Umbilical cord (tissue), 2 donors: Measurements from ENCODE around the gene TLDC2. TPM values are rescaled to one million over a fixed set of nuclear protein-coding genes. Genes with fewer than 3 reads are reported as not detected.
"Not testable (repeated sequence)": the region's sequence is repeated elsewhere in the genome, so short reads cannot be mapped to it uniquely, and the experiment has no call there.

Source experiments
- DNase-seq: peaks from one replicate; pipeline ENCODE4 v3.0.0-alpha.2; 2015; ENCODE audit warnings: low spot score
- total RNA-seq: library from RNA; depleted of rRNA; stranded (reverse); fragments of >200 nt; gene quantifications from one replicate; pipeline ENCODE4 v1.2.3, GENCODE V29; 2014; ENCODE audit warnings: low replicate concordance; ENCODE audit not compliant: insufficient read depth

TLDC2 gene
- total RNA-seq, 1 donor from 2014 or later = 3.9 TPM

- DNase-seq = no peak
Measured at GRCh38 chr20:36866681-36867495, 9.1 kb upstream of the TLDC2 start.

GRCh38 chr20:36871640-36872570 is 4.0 kb upstream of the TLDC2 start:
- no peak for DNase-seq

- no peak for DNase-seq
Measured at GRCh38 chr20:36872852-36873251, 3.1 kb upstream of the TLDC2 start.

DNA sequence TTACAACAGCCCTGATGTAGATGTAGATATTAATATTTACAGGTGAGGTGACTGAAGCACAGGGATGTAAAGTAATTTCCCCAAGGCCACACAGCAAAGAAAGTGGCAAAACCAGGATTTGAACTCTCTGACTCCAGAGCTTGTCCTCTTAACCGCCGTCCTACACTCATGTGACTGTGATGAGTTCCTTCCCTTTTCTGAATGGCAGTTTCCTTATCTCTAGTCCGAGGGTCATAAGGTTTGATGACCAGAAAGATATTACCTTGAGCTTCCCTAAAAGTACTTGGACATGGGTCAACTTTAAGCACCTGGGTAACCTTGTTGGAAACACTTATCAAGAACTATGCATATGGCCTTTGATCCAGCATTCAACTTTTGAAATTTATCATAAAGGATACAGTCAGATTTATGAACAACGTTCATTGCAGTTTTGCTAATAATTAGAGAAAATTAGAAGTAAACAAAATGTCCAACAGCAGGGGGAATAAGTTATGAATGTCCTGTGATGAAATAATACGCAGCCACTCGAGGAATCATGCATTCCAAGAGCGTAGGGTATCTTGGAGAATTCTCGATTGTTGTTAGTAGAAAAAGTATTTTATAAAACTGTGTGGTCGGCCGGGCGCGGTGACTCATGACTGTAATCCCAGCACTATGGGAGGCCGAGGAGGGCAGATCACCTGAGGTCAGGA is 2.3 kb upstream of the TLDC2 start:
- no peak for DNase-seq

- not testable (repeated sequence) for DNase-seq
Measured at GRCh38 chr20:36875093-36875492, 845 bp upstream of the TLDC2 start.

- no peak for DNase-seq
Measured at GRCh38 chr20:36876473-36876833, 515 bp downstream of the TLDC2 start.

- DNase-seq = no peak
Measured at GRCh38 chr20:36878941-36879340, 3.0 kb downstream of the TLDC2 start.

GRCh38 chr20:36880741-36881250 is 4.9 kb downstream of the TLDC2 start:
- no peak for DNase-seq

GRCh38 chr20:36881331-36881730 is 5.4 kb downstream of the TLDC2 start:
- DNase-seq = no peak

- no peak for DNase-seq
Measured at GRCh38 chr20:36881888-36882287, 6.0 kb downstream of the TLDC2 start.

DNA sequence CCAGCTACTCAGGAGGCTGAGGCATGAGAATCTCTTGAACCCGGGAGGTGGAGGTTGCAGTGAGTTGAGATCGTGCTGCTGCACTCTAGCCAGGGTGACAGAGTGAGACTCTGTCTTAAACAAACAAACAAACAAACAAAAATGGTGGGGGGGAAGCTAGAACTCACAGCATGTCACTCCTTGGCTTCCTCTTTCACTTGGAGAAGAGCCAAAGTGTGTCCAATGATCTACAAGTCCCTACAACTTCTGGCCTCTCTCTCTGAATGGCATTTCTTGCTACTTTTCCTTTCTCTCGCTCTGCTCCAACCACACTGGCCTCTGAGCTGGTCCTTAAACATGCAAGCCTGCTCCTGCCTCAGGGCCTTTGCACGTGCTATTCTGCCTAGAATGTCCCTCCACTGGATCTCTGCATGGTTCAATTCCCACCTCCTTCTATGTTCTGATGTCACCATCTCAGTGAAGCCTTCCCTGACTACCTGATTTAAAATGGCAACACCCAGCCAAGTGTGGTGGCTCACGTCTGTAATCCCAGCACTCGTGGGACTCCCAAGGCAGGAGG is 8.1 kb downstream of the TLDC2 start:
- no peak for DNase-seq

DNA sequence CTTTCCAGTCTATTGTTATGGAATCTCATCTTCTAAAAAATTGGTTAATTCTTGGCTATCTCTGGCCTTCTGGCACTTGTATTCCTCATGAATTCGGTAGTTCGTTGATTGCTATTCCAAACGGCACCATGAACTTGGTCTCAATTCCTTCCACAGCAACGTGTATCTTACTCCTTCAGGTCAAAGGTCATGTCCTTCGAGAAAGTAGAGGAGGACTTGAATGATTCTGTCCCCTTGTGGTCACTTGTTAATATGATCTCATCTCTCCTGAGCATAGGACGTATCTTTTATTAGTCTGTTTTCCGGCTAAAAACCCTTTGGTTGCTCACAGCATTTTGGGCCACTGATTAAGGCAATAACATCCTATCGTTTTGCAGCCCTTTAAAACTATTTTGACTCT is 9.4 kb downstream of the TLDC2 start:
- DNase-seq = no peak

DNA sequence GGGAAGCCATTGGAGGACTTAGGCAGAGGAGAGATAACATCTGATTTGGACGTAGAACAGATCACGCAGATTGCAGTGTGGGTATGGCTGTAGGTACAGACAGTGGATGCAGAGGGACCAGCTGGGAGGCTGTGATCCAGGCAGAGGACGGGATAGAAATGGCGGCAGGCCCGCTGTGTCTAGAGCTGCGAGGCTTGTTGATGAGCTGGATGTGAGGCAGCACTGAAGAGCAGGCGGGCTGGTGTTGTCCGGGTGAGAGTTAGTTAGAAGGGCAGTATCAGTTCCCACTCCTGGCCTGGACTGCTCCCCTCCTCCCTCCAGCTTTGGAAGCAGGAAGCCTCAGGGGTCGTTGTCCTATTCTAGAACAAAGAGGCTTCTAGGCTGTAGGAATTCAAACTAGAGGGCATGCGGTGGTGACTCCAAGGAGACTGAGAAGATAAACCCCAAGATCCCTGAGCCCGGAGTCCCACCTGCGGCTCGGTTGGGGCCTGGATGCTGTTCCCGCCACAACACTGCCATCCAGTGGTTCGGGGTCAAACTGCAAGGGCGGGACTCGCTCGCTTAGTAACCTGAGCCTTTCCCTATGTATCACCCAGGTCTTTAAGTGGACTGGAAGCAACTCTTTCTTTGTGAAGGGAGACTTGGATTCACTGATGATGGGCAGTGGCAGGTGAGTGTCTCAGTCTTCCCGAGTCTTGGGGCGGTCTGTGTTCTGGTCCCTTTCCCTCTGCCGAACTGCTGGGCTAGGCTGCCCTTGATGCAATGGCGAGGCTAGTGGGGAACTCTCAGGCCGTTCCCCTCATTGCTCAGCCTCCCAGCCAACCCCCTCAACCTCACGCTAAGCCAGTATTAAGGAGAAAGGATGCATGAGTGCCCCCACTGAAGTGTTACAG is 11.2 kb downstream of the TLDC2 start:
- peak; percentile 83 for DNase-seq

GRCh38 chr20:36887752-36888090 is 11.8 kb downstream of the TLDC2 start:
- DNase-seq = peak; percentile 14

GRCh38 chr20:36888880-36889516 is 13.1 kb downstream of the TLDC2 start:
- no peak for DNase-seq

DNA sequence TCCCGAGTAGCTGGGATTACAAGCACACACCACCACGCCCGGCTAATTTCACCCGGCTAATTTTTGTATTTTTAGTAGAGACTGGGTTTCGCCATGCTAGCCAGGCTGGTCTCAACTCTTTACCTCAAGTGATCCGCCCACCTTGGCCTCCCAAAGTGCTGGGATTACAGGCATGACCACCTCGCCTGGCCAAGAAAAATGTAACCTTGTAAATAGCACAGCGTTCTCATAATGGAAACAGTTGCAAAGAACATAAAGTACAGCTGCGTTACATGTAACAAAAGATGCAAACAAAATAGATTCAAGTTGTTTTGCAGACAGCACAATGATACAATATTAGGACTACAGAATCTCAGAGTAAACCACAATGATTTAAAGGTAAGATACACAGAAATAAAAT is 14.6 kb downstream of the TLDC2 start:
- no peak for DNase-seq

DNA sequence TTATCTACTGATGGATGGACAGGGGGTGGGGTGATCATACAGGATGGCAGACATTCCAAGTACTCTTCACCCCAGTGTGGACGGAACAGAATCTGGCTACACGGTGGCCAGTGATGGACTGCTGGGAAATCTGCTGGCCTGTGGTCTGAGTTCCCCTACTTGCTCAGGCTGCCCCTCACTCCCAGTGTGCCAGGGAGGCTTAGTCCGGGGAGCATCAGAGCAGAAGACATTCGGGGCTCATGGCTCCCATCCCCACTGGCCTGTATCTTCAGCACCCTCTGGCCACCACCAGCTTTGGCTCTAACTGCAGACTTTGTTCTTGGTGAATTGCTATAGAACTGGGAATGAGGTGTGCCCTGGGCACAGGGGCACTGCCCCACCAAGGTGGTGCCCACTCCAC is 15.3 kb downstream of the TLDC2 start:
- DNase-seq = no peak

DNA sequence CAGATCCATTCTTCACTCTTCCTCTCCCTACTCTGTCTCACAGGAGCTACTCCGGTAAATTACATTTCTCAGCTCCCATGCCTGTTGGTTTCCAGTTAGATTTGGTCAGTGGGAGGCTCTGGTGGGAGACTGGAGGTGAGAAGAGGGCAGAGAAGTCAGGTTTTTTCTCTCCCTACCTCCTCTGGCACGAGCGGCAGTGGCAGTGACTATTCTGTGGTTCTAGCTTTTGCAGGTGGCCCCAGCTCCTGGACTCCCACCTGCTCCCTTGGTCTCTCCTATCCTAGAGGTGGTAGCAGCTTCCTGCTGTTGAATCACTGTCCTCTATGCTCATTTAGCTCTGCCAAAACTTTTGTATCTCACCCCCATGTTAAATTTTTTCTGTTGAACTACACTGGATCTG is 17.9 kb downstream of the TLDC2 start:
- no peak for DNase-seq

- no peak for DNase-seq
Measured at GRCh38 chr20:36895036-36895435, 19.1 kb downstream of the TLDC2 start.

- no peak for DNase-seq
Measured at GRCh38 chr20:36904690-36905089, 28.8 kb downstream of the TLDC2 start.
